ENCODE data around the gene MAEL.

GRCh38 chr1:167033646-167034045, 44.6 kb downstream of the MAEL start:
- TF ChIP-seq CTCF (IDR thresholded peaks at IDR 0.05) (no peak), EP300 (IDR thresholded peaks at IDR 0.05) (no peak)
